GM21423 (cell line): Measurements from ENCODE around the gene ACTR3.
"Not testable (repeated sequence)": the region's sequence is repeated elsewhere in the genome, so short reads cannot be mapped to it uniquely, and the experiment has no call there.

Experiments
- ATAC-seq: cut with Tn5 transposase; IDR thresholded peaks from one replicate; pipeline ENCODE4 v1.9.1; 2021; ENCODE audit warnings: mild to moderate bottlenecking, moderate library complexity; ENCODE audit not compliant: unreplicated experiment

The ACTR3 gene

GRCh38 chr2:113889471-113890252 lies at the start of gene ACTR3:
Gene ACTR3 (plus strand): TSS chr2:113890089. CDS start chr2:113890280, 191 bp downstream.
- ATAC-seq = peak; percentile 59

GRCh38 chr2:113840518-113840917 lies 49.4 kb upstream of the ACTR3 start:
- no peak for ATAC-seq

DNA sequence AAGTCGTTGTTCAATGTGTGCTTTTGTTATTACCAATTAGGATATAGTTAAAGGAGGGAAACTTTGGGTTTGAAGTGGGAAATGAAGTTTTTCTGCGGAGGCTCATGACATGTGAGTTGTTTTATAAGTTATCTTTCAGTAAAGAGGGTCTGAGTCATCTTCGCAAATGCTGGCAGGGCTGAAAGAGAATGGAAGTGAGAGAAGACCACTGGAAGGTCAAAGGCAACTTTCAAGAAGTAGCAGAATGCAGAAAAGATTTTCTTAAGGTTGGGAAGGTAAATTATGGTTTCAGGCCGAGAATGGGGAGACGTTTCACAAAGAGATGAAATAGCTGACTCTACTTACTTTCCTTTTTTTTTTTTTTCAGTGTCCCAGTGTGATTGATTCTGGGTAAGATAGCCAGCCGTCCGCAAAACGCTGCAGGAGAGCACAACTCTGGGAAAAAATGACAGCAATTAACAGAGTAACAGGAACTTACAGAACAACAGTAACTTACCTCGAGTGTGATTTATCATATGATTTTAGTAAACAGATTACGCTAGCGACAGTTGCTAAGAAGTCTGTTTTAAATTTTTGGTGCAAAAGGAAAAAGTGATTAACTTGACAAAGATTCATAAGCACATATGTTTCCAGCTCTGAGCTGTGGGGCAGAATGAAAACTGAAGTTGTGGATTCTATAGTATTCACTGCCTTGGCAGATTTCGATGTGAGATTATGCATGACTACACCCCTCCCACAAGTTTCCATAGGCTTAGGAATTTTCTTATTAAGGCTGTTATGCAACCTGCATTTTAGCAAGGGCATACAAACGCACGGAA lies 46.8 kb upstream of the ACTR3 start:
- no peak for ATAC-seq

- not testable (repeated sequence) for ATAC-seq
Measured at GRCh38 chr2:113843737-113844050, 46.2 kb upstream of the ACTR3 start.

DNA sequence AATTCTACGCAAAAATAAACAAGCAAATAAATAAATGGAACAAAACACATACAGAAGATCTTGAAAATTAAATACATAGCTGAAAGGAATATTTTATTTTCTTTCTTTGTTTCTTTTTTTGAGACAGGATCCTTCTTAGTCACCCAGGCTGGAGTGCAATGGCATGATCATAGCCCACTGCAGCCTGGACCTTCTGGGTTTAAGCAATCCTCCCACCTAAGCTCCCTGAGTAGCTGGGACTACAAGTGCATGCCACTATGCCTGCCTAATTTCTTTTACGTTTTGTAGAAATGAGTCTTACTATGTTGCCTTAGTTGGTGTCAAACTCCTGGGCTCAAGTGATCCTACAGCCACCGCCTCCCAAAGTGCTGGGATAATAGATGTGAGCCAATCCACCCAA lies 44.6 kb upstream of the ACTR3 start:
- no peak for ATAC-seq

- ATAC-seq = not testable (repeated sequence)
Measured at GRCh38 chr2:113845796-113846195, 44.1 kb upstream of the ACTR3 start.

DNA sequence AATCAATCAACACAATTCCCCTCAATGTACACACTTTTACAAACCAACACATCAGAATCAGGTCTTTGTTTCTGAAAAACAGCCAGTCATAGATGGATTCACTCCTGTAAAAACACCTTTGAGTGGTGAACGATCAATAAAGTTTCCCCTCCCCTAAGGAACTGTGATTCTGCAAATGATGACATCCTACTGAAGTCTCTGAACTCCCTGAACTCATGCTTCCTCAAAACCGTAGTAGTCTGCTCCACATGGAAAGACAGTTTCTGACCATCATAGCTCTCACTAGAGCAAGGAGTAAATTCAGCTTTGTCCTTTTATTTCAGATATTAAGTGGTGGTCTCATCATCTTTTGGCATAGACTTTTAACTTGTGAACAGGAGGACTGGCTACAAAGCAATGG lies 43.5 kb upstream of the ACTR3 start:
- ATAC-seq = no peak

GRCh38 chr2:113847144-113847543 lies 42.7 kb upstream of the ACTR3 start:
- ATAC-seq = no peak

GRCh38 chr2:113848758-113849415 lies 41.0 kb upstream of the ACTR3 start:
- ATAC-seq = no peak

DNA sequence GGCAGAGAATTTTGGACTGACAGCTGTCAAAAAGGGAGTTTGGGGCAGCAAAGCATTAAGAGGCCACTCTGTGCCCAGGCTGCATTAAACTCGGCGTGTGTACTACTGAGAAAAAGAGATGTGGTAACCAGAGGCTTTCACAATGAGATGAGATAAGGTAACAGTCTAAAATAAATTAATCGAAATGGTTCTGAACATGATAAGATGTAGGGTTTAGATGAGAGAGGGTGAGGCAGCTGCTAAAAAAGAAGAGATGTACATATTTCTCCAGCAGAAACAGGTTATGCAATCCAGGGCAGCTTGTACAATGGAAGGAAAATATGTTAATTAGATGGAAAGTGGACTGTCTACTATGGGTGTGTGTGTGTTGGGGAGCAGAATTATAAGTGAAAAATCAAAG lies 39.2 kb upstream of the ACTR3 start:
- ATAC-seq = no peak

- no peak for ATAC-seq
Measured at GRCh38 chr2:113851640-113852039, 38.2 kb upstream of the ACTR3 start.

DNA sequence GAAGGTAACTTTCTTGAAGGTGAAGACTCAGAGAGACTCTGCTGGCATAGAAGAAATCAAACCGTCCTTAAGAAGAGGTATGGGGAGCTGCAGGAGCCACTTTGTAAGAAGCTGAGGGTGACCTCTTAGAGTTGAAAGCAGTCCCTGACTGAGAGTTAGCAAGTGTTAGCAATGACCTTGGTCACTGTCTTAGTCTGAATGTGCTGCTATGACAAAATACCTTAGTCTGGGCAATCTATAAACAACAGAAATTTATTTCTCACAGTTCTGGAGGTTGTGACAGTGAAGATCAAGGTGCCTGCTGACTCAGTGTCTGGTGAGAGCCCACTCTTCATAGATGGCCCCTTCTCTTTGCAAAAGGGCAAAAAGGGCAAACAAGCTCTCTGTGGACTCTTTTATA lies 35.7 kb upstream of the ACTR3 start:
- ATAC-seq = no peak

DNA sequence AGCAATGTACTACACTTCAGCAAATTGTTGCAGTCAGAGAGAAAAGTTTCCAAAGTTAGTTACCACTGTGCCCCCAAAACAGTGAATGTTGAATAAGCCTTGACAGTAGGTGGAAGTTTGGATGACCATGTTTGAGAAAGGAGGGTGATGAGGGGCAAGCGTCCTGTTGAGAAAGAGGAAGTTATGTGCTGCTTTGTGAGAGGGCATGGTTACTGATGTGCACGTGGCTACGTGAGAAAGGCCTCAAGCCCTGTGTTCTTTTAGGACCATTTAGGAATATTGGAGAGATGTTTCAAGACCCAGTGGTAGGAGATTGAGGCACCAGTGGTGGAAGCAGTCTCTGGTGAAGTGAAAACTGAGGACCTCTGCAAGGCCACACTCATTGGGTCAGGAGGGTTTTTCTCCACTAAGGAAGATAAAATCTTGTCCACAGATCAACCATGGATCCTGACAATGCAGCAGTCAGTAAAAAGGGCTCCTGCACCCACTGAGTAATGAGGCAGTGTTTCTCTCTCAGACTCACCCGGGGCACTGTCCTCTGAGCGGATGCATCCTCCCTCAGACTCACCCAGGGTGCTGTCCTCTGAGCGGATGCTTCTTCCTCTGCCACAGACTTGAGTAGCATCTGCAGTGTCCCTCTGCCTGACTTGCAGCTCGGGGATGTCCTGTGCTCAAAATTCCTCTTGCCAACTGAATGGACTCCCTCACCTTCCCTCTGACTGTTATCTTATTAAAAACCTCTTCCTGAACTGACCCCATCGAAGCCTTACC lies 34.7 kb upstream of the ACTR3 start:
- peak; percentile 49 for ATAC-seq

DNA sequence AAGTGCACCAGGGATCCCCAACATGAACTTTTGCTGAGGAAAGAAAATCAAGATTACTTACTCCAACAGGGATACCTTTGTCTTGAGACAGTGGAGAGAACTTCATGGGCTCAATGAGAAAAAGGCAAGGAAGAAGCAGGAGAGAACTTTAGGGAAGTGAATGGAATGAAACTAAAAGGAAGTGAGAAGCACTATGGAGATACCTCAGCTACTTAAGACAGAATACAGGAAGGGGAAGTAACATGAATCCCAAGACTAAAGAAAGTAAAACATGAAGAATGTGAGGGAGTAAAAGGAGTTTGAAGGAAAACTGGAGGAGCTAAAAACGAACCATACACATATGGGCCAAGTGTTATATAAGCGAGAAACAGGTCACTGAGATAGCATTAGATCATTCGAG lies 32.4 kb upstream of the ACTR3 start:
- no peak for ATAC-seq

GRCh38 chr2:113858764-113859163 lies 31.1 kb upstream of the ACTR3 start:
- ATAC-seq = no peak

DNA sequence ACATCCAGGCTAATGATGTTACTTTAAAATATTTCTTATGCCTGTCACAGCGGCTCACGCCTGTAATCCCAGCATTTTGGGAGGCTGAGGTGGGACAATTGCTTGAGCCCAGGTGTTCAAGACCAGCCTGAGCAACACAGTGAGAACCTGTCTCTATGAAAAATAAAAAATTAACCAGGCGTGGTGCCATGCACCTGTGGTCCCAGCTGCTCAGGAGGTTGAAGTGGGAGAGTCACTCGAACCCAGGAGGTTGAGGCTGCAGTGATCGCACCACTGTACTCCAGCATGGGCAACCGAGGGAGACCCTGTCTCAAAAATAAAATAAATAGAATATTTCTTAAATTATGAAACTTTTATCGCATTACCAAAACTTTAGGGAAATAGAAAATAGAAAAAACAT lies 28.1 kb upstream of the ACTR3 start:
- peak; percentile 47 for ATAC-seq

- no peak for ATAC-seq
Measured at GRCh38 chr2:113863144-113863543, 26.7 kb upstream of the ACTR3 start.

GRCh38 chr2:113867571-113867970 lies 22.3 kb upstream of the ACTR3 start:
- ATAC-seq = no peak

DNA sequence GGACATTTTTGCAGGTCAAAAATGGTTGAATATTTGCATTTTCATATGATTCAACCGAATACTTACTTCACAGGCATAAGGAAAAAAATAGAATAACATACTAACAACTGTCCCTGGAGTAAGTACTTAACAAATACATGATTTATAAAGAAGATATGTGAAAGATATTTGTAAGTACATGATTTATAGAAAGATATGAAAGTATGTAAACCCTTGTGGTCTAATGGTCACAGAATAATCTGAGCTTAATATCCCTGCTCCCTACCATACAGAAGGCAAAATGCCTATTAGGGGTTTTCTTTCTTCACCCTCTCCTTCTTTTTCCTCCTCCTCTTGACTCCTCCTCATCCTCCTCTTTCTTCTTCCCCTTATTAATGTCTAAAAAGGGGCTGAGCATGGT lies 20.6 kb upstream of the ACTR3 start:
- no peak for ATAC-seq

- ATAC-seq = no peak
Measured at GRCh38 chr2:113872201-113872600, 17.7 kb upstream of the ACTR3 start.

- ATAC-seq = no peak
Measured at GRCh38 chr2:113873867-113874266, 16.0 kb upstream of the ACTR3 start.
